DMS 273 (cell line): ENCODE measurements around the gene CMTM8.
A peak's percentile ranks its signal among the peaks of the same experiment; 100 is the strongest.

Experiments
- DNase-seq: peaks from one replicate; lab custom pipeline; 2025; ENCODE audit not compliant: unreplicated experiment; lab: John Stamatoyannopoulos, UW

Gene CMTM8

DNA sequence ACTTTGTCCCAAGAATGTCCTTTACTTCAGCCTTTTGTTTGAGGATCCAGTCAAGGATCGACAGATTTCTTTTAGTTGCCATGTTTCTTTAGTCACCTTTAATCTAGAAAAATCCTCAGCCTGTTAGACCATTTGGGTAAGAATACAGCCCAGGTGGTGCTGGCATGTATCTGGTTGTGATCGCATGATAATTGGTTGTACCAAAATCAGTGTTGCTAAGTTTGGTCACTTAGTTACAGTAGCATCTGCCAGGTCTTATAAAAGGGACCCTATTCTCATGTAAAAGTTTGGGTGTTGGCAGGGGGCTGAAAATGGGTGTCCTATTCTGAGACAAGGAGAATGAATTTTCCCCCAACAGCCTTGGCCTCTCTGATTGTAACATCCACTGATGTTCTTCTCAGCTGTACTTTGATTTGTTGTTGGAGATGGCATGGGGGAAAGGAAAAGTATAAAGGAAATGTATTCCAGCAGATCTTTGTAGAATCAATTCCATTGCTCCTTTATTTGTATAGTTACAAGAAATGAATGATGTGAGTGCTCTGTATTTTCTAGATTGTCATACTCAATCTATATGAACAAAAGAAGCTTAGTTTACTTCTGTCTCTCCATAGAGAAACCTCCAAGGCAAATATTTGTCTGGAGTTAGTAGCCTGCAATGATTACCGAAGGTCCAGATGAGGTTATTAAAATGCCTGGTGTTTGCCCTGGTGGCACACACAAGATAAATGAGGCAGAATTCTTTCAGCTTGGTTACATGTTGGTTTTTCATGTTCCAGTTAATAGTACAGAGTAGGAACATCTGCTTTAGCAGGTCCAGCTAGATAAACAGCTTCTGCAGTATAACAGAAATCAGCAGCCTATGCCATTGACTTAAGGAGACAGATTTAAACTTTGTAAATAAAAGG, 65.7 kb downstream of the CMTM8 start:
- DNase-seq: peak; percentile 26

DNA sequence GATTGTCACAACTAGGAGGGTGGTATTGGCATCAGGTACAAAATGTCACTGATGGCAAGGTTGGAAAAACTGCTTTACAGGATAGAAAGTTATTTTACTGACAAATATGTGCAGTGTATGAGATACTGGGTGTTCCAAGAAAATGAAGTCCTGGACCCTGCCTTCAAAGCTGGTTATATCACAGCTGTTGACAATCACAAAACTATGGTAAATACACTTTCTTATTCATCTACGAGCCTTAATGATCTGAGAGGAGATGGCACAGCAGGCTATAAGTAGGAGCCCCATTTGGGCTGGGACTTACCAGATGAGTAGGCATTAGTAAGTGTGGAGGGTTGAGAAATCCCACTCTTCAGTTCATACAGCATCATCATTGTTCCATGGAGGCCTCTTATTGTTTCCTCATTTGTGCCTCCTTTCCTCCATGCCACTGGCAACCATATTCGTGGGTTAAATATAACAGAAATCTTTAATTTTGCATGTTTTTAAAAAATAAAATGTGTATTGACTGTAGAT, 66.9 kb downstream of the CMTM8 start:
- no peak for DNase-seq

DNA sequence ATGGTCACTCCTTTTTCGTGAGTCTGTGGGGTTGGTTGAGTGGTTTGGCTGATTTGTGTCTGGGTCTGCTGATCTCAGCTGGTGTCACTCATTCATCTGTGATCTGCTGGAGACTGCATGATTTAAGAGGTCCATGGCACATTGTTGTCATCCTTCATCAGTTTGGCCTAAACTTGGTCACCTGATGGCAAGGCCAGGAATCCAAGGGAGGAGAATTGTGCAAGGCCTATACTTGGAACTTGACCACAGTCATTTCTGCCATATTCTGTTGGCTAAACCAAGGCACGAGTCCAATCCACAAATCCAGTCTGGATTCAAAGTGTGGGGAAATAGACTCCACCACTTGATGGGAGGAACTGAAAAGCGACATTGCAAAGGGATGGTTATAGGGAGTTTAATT, 67.6 kb downstream of the CMTM8 start:
- no peak for DNase-seq

DNA sequence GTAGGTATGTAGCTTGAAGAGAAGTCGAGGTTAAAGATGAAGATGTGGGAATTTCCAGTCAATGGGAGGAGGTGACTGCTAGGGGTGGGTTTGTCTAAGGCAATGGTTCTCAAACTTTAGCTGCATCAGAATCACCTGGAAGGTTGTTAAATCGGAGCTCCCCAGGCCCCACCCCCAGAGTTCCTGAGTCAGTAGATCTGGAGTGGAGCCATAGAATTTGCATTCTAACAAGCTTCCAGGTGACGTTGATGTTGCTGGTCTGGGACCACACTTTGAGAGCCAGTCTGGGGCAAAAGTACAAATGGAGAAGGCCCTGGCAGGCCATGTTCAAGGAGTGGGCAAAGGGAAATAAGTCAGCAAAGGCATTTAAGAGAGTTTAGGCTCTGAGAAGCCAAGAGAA, 69.1 kb downstream of the CMTM8 start:
- no peak for DNase-seq

DNA sequence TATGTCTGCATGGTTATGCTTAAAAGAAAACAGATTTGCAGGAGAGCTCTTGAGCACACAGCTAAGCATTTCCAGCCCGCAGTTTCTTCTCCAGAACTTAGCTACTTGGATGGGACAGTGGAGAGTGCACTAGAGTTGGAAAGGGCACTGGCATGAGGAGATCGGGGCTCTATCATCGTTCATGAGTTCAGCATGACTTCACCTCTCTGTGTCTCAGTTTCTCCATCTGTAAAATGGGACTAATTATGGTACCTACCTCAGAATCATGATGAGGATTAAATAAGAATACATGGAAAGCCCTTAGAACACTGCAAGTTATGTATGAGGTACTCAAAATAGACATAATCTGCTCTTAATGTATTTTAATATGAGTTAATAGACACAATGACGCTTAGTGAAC, 69.9 kb downstream of the CMTM8 start:
- no peak for DNase-seq

DNA sequence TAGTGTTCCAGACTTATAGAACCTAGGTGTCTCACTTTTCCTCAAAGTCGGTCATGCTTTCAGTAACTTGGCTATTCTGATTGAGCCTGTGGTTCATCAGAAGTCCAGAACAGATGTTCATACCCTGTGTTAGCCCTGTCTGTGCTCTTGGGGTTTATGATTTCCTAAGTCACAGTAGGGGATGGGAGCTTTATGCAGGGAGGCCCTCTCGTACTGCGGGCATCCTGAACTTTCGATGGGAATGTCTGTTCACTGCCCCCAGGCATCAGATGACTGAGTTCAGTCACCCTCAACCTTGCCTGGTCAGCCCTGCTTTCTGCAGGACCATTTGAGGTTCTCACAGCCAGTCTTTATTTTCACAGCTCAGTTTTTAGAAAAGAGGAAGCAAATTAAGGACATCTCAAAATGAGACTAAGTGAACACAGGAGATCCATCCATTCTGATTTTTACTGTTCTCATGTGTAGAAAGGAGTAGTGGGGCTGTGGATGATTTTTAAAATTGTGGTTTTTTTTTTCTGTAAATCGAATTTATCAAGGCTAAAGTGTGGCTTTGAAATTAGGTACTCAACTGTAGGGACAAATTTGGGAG, 71.3 kb downstream of the CMTM8 start:
- peak; percentile 25 for DNase-seq

DNA sequence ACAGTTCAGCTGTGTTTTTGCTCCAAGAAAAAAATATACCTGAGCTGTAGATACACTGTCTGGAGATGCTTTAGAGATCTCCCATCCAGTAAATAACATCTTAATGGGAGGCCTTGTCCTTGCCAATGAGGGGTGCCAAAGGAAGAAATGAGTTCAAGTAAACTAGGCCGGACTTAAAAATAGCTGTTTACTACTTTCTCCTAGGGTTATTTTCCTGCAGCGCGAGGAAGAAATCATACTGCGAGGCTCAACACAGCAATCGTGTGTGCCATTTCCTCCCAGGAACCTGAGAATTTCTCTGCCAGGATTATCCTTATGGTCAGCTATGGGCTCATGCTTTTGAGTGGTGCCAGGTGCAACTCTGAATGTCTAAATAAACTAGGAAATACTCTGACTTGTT, 71.9 kb downstream of the CMTM8 start:
- peak; percentile 31 for DNase-seq

DNA sequence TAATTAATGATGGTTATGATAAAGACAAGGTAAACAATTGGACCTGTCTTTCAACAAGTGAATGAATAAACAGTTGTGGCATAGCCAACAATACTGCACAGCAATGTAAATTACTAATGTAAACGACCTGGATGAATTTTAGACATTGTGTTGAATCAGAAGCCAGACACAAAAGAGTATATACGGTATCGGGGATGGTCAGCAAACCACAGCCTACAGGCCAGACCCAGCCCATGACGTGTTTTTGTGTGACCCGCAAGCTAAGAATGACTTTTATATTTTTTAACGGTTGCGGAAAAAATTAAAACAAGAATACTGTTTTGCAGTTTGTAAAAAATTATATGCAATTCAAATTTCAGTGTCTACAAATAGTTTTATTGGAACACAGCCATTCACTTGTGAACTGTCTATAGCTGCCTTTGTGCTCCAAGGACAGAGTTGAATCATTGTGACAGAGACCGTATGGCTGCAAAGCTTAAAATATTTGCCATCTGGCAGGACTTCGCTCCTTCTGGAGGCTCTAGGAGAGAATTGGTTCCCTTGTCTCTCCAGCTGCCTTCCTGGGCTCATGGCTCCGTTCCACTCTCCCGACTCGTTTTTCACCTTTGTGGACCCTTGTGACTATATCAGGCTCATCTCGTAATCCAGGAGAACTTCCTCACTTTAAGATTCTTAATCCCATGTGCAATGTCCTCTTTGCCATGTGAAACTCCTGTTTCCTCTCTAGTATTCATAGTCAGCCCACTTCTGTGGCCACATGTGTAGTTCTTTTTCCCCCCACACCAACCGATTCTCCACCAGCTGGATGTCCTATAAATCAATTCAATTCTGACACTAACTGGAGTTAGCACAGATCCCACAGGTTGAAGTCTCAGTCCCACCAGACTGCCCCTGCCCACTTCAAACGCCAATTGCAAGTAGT, 72.7 kb downstream of the CMTM8 start:
- DNase-seq: peak; percentile 91

DNA sequence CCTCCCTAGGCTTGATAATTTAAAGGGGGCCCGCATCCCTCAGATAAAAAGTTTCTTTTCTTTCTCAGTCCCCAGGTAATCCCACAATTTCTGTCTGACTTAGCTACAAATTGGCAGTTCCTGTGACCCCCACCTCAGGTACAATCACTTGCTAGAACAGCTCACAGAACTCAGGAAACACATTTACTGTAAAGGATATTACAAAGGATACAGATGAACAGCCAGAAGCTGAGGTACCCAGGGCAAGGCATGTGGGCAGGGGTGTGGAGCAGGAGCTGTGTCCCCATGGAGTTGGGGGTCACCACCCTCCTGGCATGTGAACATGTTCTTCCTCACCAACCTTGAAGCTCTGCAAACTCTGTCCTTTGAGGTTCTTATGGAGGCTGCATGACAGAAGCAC, 73.8 kb downstream of the CMTM8 start:
- DNase-seq: no peak

DNA sequence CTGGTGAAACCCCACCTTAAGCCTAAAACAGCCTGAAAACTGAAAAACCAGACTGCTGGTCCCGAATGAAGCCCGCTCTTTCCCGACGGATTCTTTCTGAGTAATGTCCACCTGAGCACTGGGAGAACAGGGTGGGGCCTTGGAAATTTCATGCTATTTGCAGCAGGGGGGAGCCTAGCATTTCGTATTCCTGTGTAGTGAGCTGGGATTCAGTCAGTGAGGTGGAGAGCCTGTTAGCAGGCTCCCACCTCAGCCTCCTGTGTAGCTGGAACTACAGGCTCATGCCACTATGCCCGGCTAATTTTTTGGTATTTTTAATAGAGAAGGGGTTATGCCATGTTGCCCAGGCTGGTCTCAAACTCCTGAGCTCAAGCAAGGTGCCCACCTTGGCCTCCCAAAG, 74.7 kb downstream of the CMTM8 start:
- DNase-seq: no peak

DNA sequence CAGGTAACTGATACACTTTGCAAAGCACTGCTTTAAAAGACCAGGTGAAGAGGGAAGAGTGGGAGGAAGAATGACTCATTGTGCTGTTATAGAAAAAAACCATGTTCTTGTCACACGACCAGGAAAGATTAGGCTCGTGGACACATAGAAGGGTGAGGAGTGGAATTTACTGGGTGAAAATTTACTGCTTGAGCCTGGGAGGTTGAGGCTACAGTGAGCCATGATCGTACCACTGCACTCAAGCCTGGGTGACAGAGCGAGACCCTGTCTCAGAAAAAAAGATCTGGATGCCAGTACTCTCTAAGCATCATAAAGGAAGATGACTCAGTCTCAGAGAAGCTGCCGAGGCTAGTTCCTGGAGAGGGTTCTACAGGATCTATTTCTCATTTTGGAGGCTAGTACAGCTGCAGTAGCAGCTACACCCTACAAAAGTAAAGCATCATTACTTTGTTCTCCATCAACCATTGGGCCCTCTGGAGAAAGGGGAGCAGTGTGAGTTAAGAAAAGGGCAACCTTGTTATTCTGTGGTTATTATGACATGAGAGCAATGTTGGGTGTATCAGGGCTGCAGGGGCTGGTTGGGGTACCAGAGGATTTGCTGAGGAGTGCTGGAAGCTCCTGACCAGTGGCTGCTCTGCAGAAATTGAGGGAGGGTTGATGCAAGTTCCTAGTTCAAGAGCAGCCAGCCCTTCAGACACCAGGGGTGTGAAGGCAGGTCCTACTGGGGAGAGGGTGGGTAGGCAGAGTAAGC, 75.4 kb downstream of the CMTM8 start:
- DNase-seq: no peak

DNA sequence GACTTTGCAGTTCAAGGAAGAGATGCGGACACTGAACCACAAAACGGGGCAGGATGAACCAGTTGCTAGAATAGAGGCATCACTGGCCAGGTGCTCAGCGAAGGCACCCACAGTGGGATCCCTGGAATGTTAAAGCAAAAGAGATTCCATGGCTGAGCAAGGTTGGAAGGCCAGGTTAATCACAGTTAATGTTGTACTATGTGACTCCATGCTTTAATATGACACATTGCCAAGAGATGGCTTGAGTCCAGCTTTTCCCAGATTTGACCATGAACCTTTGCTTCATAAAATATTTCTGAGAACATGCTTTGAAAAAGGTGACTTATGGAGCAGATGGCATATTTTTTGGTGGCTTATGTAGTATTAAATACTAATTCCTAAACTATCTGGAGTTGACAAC, 77.0 kb downstream of the CMTM8 start:
- peak; percentile 13 for DNase-seq

DNA sequence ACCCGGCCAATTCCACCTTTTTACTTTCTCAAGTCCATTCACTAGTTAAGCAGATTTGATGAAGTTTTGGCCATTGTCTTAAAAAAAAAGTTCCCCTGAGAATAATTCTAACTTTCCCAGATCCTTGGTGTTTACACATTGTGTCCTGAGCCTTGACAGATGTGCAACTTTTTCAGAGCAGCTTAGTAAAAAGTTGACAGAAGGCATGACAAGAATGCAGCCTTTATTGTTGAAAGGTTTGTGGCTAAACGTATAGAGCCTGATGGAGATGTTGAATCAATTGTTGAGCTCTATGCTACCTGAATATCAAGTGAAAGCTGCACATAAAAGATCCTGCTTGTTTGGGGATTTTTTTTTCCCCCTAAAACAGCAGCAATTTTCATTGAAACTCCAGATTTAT, 77.8 kb downstream of the CMTM8 start:
- DNase-seq: no peak

DNA sequence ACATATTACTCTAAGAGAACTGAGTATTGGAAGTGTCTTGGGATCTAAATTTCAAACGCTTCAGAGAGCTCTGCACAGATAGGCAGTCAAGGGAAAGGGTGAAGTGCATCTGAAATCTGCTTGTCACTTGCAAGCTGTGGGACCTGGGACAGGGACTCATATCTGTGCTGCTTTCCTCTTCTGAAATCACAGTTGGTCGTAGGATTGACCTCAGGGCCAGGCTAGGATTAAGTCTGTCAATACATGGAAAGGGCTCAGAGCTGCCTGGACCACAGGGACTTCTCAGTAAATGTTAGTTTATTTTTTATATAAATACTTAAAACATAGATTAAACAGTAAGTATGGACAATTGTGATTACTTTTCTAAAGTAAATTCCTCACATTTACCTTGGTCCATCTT, 78.5 kb downstream of the CMTM8 start:
- DNase-seq: no peak

DNA sequence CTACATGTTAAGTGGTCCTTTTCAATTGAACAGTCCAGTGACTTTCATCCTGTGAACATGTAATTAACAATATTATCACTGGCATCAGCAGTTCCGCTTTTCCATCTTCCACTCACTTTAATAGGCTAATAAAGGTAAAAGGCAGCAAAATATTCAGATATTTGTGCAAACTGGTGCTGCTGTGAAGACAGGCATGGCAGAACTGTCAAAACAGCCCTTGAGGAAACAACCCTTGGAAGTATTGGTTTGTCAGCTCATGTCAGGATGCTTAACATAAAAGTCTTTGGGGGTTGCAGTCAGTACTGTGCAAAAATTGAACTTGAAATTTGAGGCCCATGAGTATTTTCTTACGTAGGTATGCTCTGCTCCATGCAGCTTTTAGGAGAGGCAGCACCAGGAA, 81.1 kb downstream of the CMTM8 start:
- DNase-seq: no peak

DNA sequence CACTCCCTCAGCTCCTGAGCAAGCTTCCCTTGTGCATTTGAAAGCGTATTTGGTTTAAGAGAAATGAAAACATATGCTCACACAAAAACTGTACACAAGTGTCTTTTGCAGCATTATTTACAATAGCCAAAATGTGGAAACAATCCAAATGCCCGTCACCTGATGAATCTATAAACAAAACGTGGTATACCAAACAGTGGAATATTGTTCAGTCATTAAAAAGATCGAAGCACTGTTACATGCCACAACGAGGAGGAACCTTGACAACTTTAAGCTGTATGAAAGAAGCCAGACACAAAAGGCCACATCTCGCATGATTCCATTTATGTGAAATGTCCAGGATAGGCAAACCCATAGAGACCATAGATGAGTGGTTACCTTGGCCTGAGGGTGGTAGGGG, 81.6 kb downstream of the CMTM8 start:
- no peak for DNase-seq

DNA sequence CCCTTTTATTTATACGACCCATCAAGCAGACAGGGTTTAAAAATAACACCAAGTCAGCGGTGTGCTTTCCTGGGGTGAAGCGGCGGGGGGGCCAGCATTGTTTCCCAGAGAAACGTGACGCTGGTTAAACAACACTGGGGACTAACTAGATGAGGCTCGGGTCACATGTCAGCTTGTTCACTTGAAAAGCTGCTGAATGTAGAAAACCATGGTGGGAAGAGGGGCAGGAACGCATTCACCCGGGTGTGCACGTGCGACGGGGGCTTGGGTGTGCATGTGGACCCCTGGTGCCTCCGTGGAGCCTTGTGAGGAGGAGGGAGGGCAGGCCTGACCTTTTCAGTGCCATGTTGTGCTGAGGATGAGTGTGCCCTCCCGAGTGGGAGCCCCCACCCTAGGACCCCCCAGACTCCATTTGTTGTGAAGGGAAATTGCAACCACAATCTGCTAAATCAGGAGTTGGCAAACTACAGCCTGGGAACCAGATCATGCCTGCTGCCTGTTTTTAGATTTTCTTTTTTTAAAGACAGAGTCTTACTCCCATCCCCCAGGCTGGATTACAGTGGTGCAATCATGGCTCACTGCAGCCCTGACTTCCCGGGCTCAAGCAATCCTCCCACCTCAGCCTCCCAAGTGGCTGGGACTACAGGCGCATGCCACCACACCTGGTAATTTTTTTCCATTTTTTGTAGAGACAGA, 82.8 kb downstream of the CMTM8 start:
- no peak for DNase-seq

DNA sequence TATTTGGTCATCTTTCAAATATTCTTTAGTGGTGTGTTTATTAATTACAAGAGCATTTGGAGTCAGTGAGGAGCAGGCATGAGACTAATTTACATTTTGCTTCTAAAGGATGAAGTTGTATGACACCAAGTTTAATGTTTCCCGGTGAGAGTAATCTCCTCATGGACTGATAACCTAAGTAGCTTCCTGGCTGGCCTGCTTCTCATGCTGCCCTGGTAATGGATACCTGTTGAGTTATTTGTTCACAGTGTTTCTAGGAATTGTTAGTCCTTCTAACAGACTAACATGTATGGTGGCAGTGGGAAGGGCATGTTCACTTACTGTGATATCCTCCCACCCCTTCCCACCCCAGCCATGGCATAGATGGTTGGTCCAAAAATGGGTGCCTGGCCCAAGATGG, 83.8 kb downstream of the CMTM8 start:
- DNase-seq: no peak

DNA sequence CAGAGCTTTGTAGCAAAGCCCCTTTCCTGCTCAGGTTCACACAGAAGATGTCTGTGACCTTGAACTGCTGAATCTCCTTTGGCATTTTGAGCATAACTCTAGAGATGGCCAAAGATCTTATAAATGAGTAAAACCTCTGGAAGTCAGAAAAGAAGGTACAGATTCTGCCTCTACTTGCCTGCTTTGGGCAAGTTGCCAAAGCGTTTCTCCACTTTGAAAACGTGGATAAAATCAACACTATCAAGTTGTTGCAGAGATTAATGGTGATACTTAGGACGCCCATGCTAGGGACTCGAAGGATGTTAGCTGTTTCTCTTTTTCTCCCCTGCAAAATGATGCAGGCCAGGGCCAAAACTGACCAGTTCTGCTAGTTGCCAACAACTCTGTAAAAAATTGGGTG, 85.1 kb downstream of the CMTM8 start:
- peak; percentile 31 for DNase-seq

DNA sequence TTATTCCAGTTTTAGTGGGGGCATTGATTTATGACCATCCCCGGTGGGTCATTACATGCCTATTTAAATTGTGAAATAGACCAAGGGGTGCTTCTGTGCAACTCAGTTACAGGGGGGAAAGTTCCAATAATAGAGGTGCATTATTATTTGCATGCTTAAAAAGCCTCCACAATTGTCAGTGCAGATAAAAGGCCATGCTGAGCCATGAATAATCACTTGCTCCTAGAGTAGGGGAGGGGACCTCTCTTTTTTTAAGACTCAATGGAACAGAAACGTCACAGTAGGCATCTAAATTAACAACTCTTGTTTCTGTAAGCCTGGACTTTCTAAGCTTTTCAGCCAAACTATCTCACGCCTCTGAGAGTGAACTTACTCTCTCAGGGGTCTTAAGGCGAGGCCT, 86.7 kb downstream of the CMTM8 start:
- no peak for DNase-seq
